IMR-90 (cell line): ENCODE data around the gene NPL. TPM values are rescaled to one million over a fixed set of nuclear protein-coding genes. Genes with fewer than 3 reads are reported as not detected.

Source experiments
- ATAC-seq: fragments of 200-7000 bp; cut with Tn5 transposase; 2 replicates; pipeline ENCODE4 v1.9.1; 2020; ENCODE audit warnings: low read depth, mild to moderate bottlenecking, moderate library complexity
- BruUV-seq: library from RNA; stranded (reverse); fragments of 400-500 nt; replicated peaks from 2 replicates; lab custom pipeline; 2021; lab: Mats Ljungman, UMichigan
- CTCF ChIA-PET: fragments of 300-600 bp; formaldehyde crosslinking; extraction: SDS; loops from one replicate; lab custom pipeline; 2021; ENCODE audit warnings: antibody characterized with exemption; lab: Yijun Ruan, JAX
- POLR2A ChIA-PET: fragments of 300-600 bp; sonication (Branson Sonifier 250); formaldehyde crosslinking; loops from one replicate; lab custom pipeline; 2022; ENCODE audit warnings: antibody characterized with exemption; ENCODE audit not compliant: unreplicated experiment; lab: Charles Lee
- DNase-seq: peaks from one replicate; pipeline ENCODE4 v3.0.0; 2013
- H2AFZ ChIP-seq: replicated peaks from 2 replicates; pipeline ENCODE3; 2013; ENCODE audit warnings: low read length, mild to moderate bottlenecking; ENCODE audit not compliant: poor library complexity
- H2AK5ac ChIP-seq: 2 replicates; pipeline ENCODE4 v1.6.1; 2013; ENCODE audit warnings: low read depth, low read length, inconsistent platforms
- H2AK9ac ChIP-seq: replicated peaks from 2 replicates; pipeline ENCODE3; 2013; ENCODE audit warnings: mild to moderate bottlenecking, low read depth, low read length, moderate library complexity; ENCODE audit not compliant: poor library complexity
- H2BK120ac ChIP-seq: 2 replicates; pipeline ENCODE4 v1.6.1; 2013; ENCODE audit warnings: low read depth, low read length, inconsistent platforms
- H2BK15ac ChIP-seq: 3 replicates; pipeline ENCODE4 v1.6.1; 2013; ENCODE audit warnings: low read depth, low read length, inconsistent platforms
- H2BK20ac ChIP-seq: 2 replicates; pipeline ENCODE4 v1.6.1; 2013; ENCODE audit warnings: low read depth, mild to moderate bottlenecking, inconsistent platforms, low read length, moderate library complexity
- H2BK5ac ChIP-seq: 2 replicates; pipeline ENCODE4 v1.6.1; 2013; ENCODE audit warnings: mild to moderate bottlenecking, low read depth, low read length, inconsistent platforms; ENCODE audit not compliant: poor library complexity, severe bottlenecking
- H3K14ac ChIP-seq: replicated peaks from 2 replicates; pipeline ENCODE4 v1.6.1; 2013; ENCODE audit warnings: low read depth, low read length, inconsistent platforms
- H3K18ac ChIP-seq: 2 replicates; pipeline ENCODE4 v1.6.1; 2013; ENCODE audit warnings: low read depth, low read length, control low read depth
- H3K23ac ChIP-seq: 2 replicates; pipeline ENCODE4 v1.6.1; 2013; ENCODE audit warnings: low read depth, low read length, inconsistent platforms
- H3K27ac ChIP-seq: 2 replicates; pipeline ENCODE4 v1.5.1; 2013; ENCODE audit warnings: mild to moderate bottlenecking, control low read depth, low read length; ENCODE audit not compliant: insufficient read depth
- H3K27me3 ChIP-seq: 2 replicates; pipeline ENCODE4 v1.6.1; 2013; ENCODE audit warnings: low read length; ENCODE audit not compliant: control insufficient read depth, insufficient read depth
- H3K36me3 ChIP-seq: 2 replicates; pipeline ENCODE4 v1.6.1; 2013; ENCODE audit warnings: low read length, mixed read lengths; ENCODE audit not compliant: control insufficient read depth, insufficient read depth
- H3K4ac ChIP-seq: 2 replicates; pipeline ENCODE4 v1.6.1; 2013; ENCODE audit warnings: low read depth, low read length, inconsistent platforms
- H3K4me1 ChIP-seq: 2 replicates; pipeline ENCODE4 v1.6.1; 2013; ENCODE audit warnings: low read length, mixed read lengths; ENCODE audit not compliant: control insufficient read depth, insufficient read depth
- H3K4me2 ChIP-seq: 2 replicates; pipeline ENCODE4 v1.6.1; 2013; ENCODE audit warnings: low read depth, mild to moderate bottlenecking, control low read depth, low read length, moderate library complexity
- H3K4me3 ChIP-seq: 2 replicates; pipeline ENCODE4 v1.5.1; 2013; ENCODE audit warnings: low read depth, mild to moderate bottlenecking, control low read depth, low read length, moderate library complexity; ENCODE audit not compliant: insufficient read depth
- H3K56ac ChIP-seq: 2 replicates; pipeline ENCODE4 v1.6.1; 2013; ENCODE audit warnings: low read length, inconsistent platforms; ENCODE audit not compliant: insufficient read depth; ENCODE audit errors: extremely low read depth
- H3K79me1 ChIP-seq, 2 experiments: 2 replicates each; pipeline ENCODE4 v1.6.1; 2013; ENCODE audit warnings: low read length in 2 of 2, inconsistent platforms in 1 of 2, low read depth in 1 of 2
- H3K9ac ChIP-seq: 2 replicates; pipeline ENCODE4 v1.6.1; 2013; ENCODE audit warnings: low read depth, low read length, control low read depth
- H3K9me1 ChIP-seq: 2 replicates; pipeline ENCODE4 v1.6.1; 2013; ENCODE audit warnings: low read length, inconsistent platforms; ENCODE audit not compliant: insufficient read depth
- H3K9me3 ChIP-seq: 2 replicates; pipeline ENCODE4 v1.6.1; 2013; ENCODE audit warnings: low read length; ENCODE audit not compliant: control insufficient read depth, insufficient read depth
- H4K20me1 ChIP-seq: 2 replicates; pipeline ENCODE4 v1.6.1; 2013; ENCODE audit warnings: low read length, inconsistent platforms; ENCODE audit not compliant: insufficient read depth
- H4K5ac ChIP-seq: 2 replicates; pipeline ENCODE4 v1.6.1; 2013; ENCODE audit warnings: mild to moderate bottlenecking, low read depth, low read length, control low read depth
- H4K8ac ChIP-seq, 2 experiments: 2 replicates each; pipeline ENCODE4 v1.6.1; 2013; ENCODE audit warnings: low read depth in 2 of 2, low read length in 2 of 2, control low read depth in 1 of 2, inconsistent platforms in 1 of 2
- H4K91ac ChIP-seq: 2 replicates; pipeline ENCODE4 v1.6.1; 2013; ENCODE audit warnings: low read depth, low read length, inconsistent platforms; ENCODE audit not compliant: insufficient read depth
- BHLHE40 ChIP-seq: fragments of 150-350 bp; IDR thresholded peaks from 2 replicates; pipeline ENCODE4 v1.6.1; 2016; ENCODE audit warnings: mild to moderate bottlenecking, low read depth, low read length
- CEBPB ChIP-seq: IDR thresholded peaks from 2 replicates; pipeline ENCODE4 v1.6.1; 2012; ENCODE audit warnings: low read depth, low read length, improper control_type of control experiment
- FOS ChIP-seq: fragments of 150-350 bp; IDR thresholded peaks from 2 replicates; pipeline ENCODE4 v1.6.1; 2016; ENCODE audit warnings: low read depth, low read length
- MAFK ChIP-seq: IDR thresholded peaks from 2 replicates; pipeline ENCODE4 v1.6.1; 2012; ENCODE audit warnings: low read depth, low read length, improper control_type of control experiment
- POLR2A ChIP-seq: IDR thresholded peaks from 2 replicates; pipeline ENCODE4 v1.6.1; 2012; ENCODE audit warnings: mild to moderate bottlenecking, low read depth, low read length
- WGBS, 2 experiments: methylation state at CpG; one replicate each; pipeline versions ENCODE4 v1.1.5 to v1.1.7; 2013; ENCODE audit warnings: missing lambda C conversion rate in 2 of 2; ENCODE audit not compliant: insufficient read length in 1 of 2; ENCODE audit errors: extremely low coverage in 2 of 2; 5-methylcytosine and 5-hydroxymethylcytosine counted together
- dilution Hi-C: fragments of 300-500 bp; cut with HindIII; formaldehyde crosslinking; loops from one replicate; pipeline ENCODE4 v1.14.3; 2018; ENCODE audit warnings: low sequenced_read_pairs; ENCODE audit not compliant: unreplicated experiment
- in situ Hi-C: fragments of 300-500 bp; cut with MboI; formaldehyde crosslinking; loops from 3 replicates; pipeline ENCODE4 v1.14.3; 2019; ENCODE audit warnings: low sequenced_read_pairs, inconsistent platforms, mixed read lengths
- intact Hi-C: fragments of 100-400 bp; cut with micrococcal nuclease; formaldehyde crosslinking; loops from 2 replicates; pipeline ENCODE4 v1.10.0; 2022
- polyA plus RNA-seq, 3 experiments: library from polyadenylated mRNA; depleted of rRNA; stranded (reverse); fragments of >200 nt; gene quantifications; 2 replicates each; pipeline ENCODE4 v1.2.3, GENCODE V29; 2012; ENCODE audit warnings: low replicate concordance in 1 of 3
- total RNA-seq: library from RNA; depleted of rRNA; stranded (reverse); fragments of >200 nt; gene quantifications from 2 replicates; pipeline ENCODE4 v1.2.3, GENCODE V29; 2012

Gene NPL
- total and polyA plus RNA-seq, 2 of the 4 experiments (the other 2 are of a cell fraction), result 0.36 to 0.68 TPM

GRCh38 chr1:182783068-182783467 is 6.5 kb upstream of the NPL start:
- in situ Hi-C loops, result loop anchor here (5.0 to 25.0 kb wide), 3 partner anchors 186 to 696 kb away; no protein-coding TSS in a partner anchor
- no peak overlapping the region for H3K23ac ChIP-seq
- H3K9ac ChIP-seq, result no peak overlapping the region
- H2BK5ac ChIP-seq, result no peak overlapping the region
- BruUV-seq, result no TSS peak
- ChIA-PET POLR2A (no interaction called here), CTCF (interaction anchor here (0.6 to 7.4 kb wide), 5 partner anchors 19 to 418 kb away, joined by 3 to 129 read pairs (median 4); no protein-coding TSS in a partner anchor)
- peaks cover 12% of the 10 kb centered on the region for H3K27me3 ChIP-seq
- H2AFZ ChIP-seq, result no peak overlapping the region
- H3K4me1 ChIP-seq, result no peaks in the 10 kb centered on the region
- TF ChIP-seq CEBPB, result no peak
- TF ChIP-seq POLR2A, result no peak
- no peak for TF ChIP-seq MAFK
- TF ChIP-seq BHLHE40, result no peak
- TF ChIP-seq FOS, result no peak
- no peak overlapping the region for H3K14ac ChIP-seq
- H3K9me3 ChIP-seq, result no peaks in the 10 kb centered on the region
- H3K18ac ChIP-seq, result no peak overlapping the region
- dilution Hi-C loops, result no loop called here
- H3K36me3 ChIP-seq, result no peaks in the 10 kb centered on the region
- WGBS, 2 experiments, result no CpG with 5 or more reads among the region's 2 CpGs
- no peak overlapping the region for H2AK9ac ChIP-seq
- H2BK20ac ChIP-seq, result no peak overlapping the region
- no peak overlapping the region for H3K4me3 ChIP-seq
- H4K8ac ChIP-seq, result no peak overlapping the region
- H3K4me2 ChIP-seq, result no peak overlapping the region
- intact Hi-C loops, result loop anchor here (5.0 kb wide), 1 partner anchor 166 kb away; no protein-coding TSS in a partner anchor
- H2AK5ac ChIP-seq, result no peak overlapping the region
- H4K91ac ChIP-seq, result no peak overlapping the region
- no peak overlapping the region for H3K27ac ChIP-seq
- ATAC-seq (no peak), DNase-seq (no peak)
- H4K20me1 ChIP-seq, result no peaks in the 10 kb centered on the region
- no peaks in the 10 kb centered on the region for H3K79me1 ChIP-seq
- no peak overlapping the region for H2BK15ac ChIP-seq
- H3K56ac ChIP-seq, result no peak overlapping the region
- no peaks in the 10 kb centered on the region; the same call in 1 of the 2 replicates for H3K9me1 ChIP-seq
- no peak overlapping the region for H2BK120ac ChIP-seq
- H4K5ac ChIP-seq, result no peak overlapping the region
- no peak overlapping the region for H3K4ac ChIP-seq
